Measurements from ENCODE around the gene FGFR4.

DNA sequence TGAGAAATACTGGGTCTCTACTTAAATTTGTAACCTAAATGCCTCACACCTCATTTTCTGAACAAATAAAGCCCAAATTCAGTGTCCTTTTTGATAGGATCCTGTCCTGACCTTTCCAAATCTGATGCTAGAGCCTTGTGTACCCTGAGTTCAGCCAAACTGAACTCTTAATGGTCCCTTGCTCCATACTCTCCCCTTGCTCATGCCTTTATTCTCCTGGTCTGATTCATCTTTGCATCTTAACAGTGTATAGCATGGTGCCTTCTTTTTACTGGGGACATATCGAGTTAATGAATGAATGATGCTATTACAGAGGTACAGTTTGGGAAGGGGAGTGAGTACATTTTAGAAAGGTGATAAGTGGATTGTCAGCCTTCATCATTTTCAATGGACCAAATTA is 56.1 kb downstream of the FGFR4 start:
- TF ChIP-seq, protein P1, sequence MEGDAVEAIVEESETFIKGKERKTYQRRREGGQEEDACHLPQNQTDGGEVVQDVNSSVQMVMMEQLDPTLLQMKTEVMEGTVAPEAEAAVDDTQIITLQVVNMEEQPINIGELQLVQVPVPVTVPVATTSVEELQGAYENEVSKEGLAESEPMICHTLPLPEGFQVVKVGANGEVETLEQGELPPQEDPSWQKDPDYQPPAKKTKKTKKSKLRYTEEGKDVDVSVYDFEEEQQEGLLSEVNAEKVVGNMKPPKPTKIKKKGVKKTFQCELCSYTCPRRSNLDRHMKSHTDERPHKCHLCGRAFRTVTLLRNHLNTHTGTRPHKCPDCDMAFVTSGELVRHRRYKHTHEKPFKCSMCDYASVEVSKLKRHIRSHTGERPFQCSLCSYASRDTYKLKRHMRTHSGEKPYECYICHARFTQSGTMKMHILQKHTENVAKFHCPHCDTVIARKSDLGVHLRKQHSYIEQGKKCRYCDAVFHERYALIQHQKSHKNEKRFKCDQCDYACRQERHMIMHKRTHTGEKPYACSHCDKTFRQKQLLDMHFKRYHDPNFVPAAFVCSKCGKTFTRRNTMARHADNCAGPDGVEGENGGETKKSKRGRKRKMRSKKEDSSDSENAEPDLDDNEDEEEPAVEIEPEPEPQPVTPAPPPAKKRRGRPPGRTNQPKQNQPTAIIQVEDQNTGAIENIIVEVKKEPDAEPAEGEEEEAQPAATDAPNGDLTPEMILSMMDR (IDR thresholded peaks at IDR 0.05; ENCODE audit: borderline replicate concordance, extremely low read depth, low read length, poor library complexity, severe bottlenecking): no peak
- no peak for TF ChIP-seq EZH2 (IDR thresholded peaks at IDR 0.05; ENCODE audit: borderline replicate concordance, low read depth, low read length, severe bottlenecking)
